GM19328 (cell line): ENCODE results near the gene TMEM143.
"Not testable (repeated sequence)": the region's sequence is repeated elsewhere in the genome, so short reads cannot be mapped to it uniquely, and the experiment has no call there.

Experiments
- ATAC-seq: cut with Tn5 transposase; IDR thresholded peaks from one replicate; pipeline ENCODE4 v1.9.1; 2021; ENCODE audit warnings: mild to moderate bottlenecking, moderate library complexity; ENCODE audit not compliant: unreplicated experiment

Gene TMEM143

DNA sequence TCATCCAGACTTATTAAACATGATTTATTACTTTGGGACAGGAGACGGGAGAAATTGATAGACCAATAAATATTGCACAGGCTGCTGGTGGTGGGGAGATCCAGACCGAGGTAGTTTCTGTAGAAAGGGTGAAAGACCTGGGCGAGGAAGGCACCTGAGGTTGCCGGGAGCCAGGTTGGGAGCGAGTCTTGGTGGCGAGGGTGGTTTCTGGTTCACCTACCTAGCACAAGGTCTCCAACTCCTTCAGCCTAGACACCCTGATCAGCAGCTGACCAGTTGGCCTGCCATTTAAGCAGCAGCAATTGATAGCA is 31.4 kb downstream of the TMEM143 start:
- ATAC-seq, result no peak

DNA sequence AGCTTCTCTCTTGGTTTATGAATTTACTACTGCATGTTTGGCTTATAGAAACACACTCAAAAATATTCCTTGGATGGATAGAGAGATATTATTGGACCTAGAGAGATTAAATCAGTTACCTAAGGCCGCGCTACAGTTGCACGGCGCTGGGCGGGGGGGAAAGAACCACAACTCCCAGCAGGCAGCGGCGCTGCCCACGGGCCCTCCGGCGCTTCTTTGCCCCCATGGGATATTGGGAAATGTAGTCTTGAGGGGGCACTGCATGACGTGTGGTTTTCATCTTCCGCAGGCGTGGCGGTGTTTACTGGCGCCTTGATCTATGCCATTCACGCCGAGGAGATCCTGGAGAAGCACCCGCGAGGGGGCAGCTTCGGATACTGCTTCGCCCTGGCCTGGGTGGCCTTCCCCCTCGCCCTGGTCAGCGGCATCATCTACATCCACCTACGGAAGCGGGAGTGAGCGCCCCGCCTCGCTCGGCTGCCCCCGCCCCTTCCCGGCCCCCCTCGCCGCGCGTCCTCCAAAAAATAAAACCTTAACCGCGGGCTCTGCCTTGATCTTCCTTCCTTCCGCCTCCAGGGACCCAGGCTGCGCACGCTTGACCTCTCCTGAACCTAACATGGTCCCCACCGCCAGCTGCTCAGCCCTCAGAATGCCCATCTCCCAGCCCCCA is 33.6 kb downstream of the TMEM143 start:
- no peak for ATAC-seq

- ATAC-seq, result no peak
Observed at GRCh38 chr19:48329167-48329891, 34.4 kb downstream of the TMEM143 start.

GRCh38 chr19:48325265-48325910 is 38.4 kb downstream of the TMEM143 start, which contains the start of gene EMP3:
Gene EMP3 (plus strand): TSS chr19:48325552. CDS start chr19:48326845, 1,293 bp downstream.
- ATAC-seq, result no peak

DNA sequence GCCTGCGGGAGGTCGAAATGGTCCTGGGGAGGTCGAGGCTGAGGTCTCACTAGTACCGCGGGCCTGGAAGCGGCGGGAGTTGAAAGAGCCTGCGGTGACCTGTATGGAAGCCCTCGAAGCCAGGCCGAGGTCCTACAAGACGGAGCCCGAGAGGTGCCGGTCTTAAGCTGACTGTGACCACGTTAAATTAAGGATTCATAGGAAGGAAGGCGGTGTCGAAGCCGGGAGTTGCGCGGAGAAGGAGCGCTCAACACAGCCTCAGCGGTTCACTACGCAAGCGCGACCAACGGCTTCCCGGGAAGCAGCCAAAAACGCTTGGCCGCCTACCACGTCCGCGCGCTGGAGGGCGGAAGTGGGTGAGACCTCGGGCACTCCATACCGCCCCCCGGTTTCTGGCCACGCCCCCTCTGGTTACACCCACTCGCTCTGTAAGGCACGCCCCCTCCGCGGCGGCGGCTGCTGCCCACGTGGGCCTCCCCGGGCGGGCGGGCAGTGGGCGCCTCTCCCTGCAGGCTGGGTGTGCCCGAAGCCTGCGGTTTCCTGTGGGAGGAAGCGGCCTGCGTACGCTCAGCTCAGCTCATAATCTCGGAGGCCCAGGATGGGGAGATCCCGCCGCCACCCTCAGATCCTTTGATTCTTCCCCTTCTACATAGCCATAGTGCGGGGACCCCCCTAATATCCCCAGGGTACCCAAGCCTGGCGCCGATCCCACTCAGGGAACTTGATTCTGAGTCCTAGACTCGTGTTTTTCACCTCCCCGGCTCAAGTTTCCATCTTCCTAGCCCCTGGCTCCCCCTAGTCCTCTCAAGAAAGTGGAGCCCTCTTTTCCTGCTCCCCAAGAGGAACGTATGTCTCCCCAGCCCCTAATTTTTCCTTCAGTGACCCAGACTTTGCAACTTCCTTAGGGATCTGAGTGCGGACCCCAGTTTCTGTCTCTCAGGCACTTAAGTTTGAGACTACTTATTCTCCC is 41.8 kb downstream of the TMEM143 start:
- ATAC-seq, result peak; percentile 66

- peak; percentile 51 for ATAC-seq
Observed at GRCh38 chr19:48321372-48321621, 42.4 kb downstream of the TMEM143 start.

GRCh38 chr19:48319647-48320541 is 43.8 kb downstream of the TMEM143 start:
- no peak for ATAC-seq

GRCh38 chr19:48318286-48318987 is 45.3 kb downstream of the TMEM143 start:
- ATAC-seq, result no peak

GRCh38 chr19:48317708-48317960 is 46.1 kb downstream of the TMEM143 start:
- not testable (repeated sequence) for ATAC-seq

DNA sequence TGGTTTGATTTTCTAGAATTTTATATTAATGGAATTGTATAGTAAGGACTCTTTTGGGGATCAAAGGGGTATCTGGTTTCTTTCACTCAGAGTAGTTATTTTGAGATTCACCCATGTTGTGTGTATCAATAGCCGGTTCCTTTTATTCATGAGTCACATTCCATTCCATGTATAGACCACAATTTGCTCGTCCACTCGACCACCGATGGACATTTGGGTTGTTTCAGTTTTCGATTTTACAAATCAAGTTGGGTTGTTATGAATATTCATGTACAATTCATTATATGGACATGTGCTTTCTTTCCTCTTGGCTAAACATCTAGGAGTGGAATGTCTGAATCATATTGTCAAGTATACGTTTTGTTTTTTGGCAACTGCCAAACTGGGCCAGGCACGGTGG is 48.0 kb downstream of the TMEM143 start:
- no peak for ATAC-seq

DNA sequence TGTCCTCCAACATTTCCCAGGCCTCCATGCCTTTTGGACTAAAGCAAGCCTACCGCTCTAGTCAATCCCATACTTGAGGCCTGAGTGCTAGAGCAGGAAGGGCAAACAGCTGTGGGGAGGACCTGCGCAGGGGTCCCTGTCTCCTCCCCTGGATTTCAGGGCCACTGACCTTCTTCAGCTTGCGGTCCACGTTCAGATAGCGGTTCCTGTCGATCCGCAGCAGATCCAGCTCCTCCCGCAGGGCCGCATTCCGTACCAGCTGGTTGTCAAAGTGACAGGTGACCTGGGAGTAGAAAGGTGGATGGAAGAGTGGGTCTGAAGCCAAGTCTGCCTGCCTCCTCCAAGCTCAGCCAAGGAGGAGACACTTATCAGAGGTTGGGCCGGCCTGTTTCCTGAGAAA is 52.4 kb downstream of the TMEM143 start:
- ATAC-seq, result no peak

- no peak for ATAC-seq
Observed at GRCh38 chr19:48310227-48310626, 53.5 kb downstream of the TMEM143 start.

GRCh38 chr19:48309731-48310130 is 54.0 kb downstream of the TMEM143 start:
- ATAC-seq, result not testable (repeated sequence)

GRCh38 chr19:48308631-48309586 is 54.8 kb downstream of the TMEM143 start:
- no peak for ATAC-seq

GRCh38 chr19:48303866-48304265 is 59.9 kb downstream of the TMEM143 start:
- ATAC-seq, result no peak

GRCh38 chr19:48303367-48303766 is 60.4 kb downstream of the TMEM143 start:
- no peak for ATAC-seq

DNA sequence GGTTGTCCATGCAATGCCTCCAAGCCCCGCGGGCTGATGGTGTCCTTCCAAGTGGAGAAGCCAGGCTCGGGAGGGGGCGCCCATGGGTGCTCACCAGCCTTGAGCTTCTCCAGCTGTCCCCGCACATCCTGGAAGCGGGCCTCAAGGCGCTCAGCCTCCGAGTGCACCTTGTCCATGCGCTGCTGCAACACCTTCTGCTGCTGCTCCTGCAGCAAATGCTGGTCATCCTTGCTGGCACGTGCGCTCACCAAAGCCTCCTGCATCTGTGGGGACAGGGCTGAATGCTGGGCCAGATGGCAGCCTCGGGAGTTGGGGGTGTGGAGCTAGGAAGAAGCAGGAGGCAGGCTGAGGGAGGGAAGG is 61.2 kb downstream of the TMEM143 start:
- no peak for ATAC-seq

DNA sequence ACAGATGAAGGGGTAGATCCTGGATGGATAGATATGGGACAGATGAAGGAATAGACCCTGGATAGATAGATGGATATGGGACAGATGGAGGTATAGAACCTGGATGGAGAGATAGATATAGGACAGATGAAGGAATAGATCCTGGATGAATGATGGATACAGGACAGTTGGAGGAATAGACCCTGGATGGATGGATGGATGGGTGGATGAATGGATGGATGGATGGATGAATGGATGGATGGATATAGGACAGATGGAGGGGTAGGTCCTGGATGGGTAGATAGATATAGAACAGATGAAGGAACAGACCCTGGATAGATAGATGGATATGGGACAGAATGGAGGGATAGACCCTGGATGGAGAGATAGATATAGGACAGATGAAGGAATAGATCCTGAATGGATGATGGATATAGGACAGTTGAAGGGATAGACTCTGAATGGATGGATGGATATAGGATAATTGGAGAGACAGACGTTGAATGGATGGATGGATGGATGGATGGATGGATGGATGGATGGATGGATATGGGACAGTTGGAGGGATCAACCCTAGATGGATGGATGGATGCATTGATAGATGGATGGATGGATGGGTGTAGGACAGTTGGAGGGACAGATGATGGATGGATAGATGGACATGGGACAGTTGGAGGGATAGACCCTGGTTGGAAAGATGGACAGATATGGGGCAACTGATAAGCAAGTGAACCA is 61.7 kb downstream of the TMEM143 start:
- no peak for ATAC-seq
